HCT116 (cell line): ENCODE results near the gene CNN3. TPM values are rescaled to one million over a fixed set of nuclear protein-coding genes. Genes with fewer than 3 reads are reported as not detected.
A peak's percentile ranks its signal among the peaks of the same experiment; 100 is the strongest.

Source experiments
- ATAC-seq: fragments of 200-7000 bp; cut with Tn5 transposase; 2 replicates; pipeline ENCODE4 v1.9.1; 2020; ENCODE audit warnings: mild to moderate bottlenecking, moderate library complexity
- BruUV-seq: library from RNA; stranded (reverse); fragments of 400-500 nt; replicated peaks from 2 replicates; lab custom pipeline; 2021; lab: Mats Ljungman, UMichigan
- CTCF ChIA-PET: fragments of 300-600 bp; sonication (Branson Sonifier 250); formaldehyde crosslinking; loops from one replicate; lab custom pipeline; 2021; ENCODE audit warnings: antibody characterized with exemption; lab: Charles Lee
- POLR2A ChIA-PET: fragments of 300-600, 350-600 bp; sonication (Branson Sonifier 250); formaldehyde crosslinking; loops from one replicate; lab custom pipeline; 2021; ENCODE audit warnings: antibody characterized with exemption; lab: Charles Lee
- RAD21 ChIA-PET, 2 experiments: fragments of 300-600 bp; sonication (Branson Sonifier 250); formaldehyde crosslinking; loops; one replicate each; lab custom pipeline; 2023; ENCODE audit warnings: low total read pairs in 2 of 2; ENCODE audit not compliant: uncharacterized antibody in 2 of 2, unreplicated experiment in 2 of 2, low non-redundant PET in 1 of 2; lab: Charles Lee
- DNase-seq: peaks from one replicate; pipeline ENCODE4 v3.0.0-alpha.2; 2010; ENCODE audit warnings: low read depth, low spot score
- H2AFZ ChIP-seq: fragments of 200-600 bp; shearing (Covaris generic), sonication (generic); 2 replicates; pipeline ENCODE4 v1.6.1; 2017; ENCODE audit warnings: low read depth, mixed run types, mixed read lengths, antibody characterized with exemption, low read length; ENCODE audit not compliant: poor library complexity, severe bottlenecking
- H3K27ac ChIP-seq: 2 replicates; pipeline ENCODE4 v1.5.1; 2012; ENCODE audit warnings: low read depth, low read length
- H3K27me3 ChIP-seq: fragments of 200-600 bp; sonication (generic); 2 replicates; pipeline ENCODE4 v1.6.1; 2016; ENCODE audit warnings: mixed run types, low read length, mixed read lengths; ENCODE audit not compliant: insufficient read depth
- H3K36me3 ChIP-seq, 2 experiments: fragments of 200-500 bp in 1 of 2; fragments of 200-600 bp in 1 of 2; sonication (Bioruptor generic) in 1 of 2; sonication (generic) in 1 of 2; 2 replicates each; pipeline versions ENCODE4 v1.5.1 to v1.6.1; 2014 to 2016; ENCODE audit warnings: low read length in 2 of 2, inconsistent platforms in 1 of 2, mixed read lengths in 1 of 2, mixed run types in 1 of 2; ENCODE audit not compliant: insufficient read depth in 2 of 2, control insufficient read depth in 1 of 2
- H3K4me1 ChIP-seq, 2 experiments: fragments of 200-600 bp in 1 of 2; sonication (generic) in 1 of 2; 2 replicates each; pipeline versions ENCODE4 v1.5.1 to v1.6.1; 2012 to 2017; ENCODE audit warnings: low read length in 2 of 2, inconsistent platforms in 1 of 2, mild to moderate bottlenecking in 1 of 2, mixed read lengths in 1 of 2, mixed run types in 1 of 2, moderate library complexity in 1 of 2; ENCODE audit not compliant: insufficient read depth in 2 of 2, control insufficient read depth in 1 of 2
- H3K4me2 ChIP-seq: fragments of 200-600 bp; sonication (generic); 2 replicates; pipeline ENCODE4 v1.6.1; 2017; ENCODE audit warnings: mixed run types, low read length, mixed read lengths
- H3K4me3 ChIP-seq, 2 experiments: fragments of 200-600 bp in 1 of 2; sonication (generic) in 1 of 2; replicated peaks in 1 of 2; 2 replicates each; pipeline ENCODE4 v1.5.1; 2011 to 2016; ENCODE audit warnings: low read length in 2 of 2, control low read depth in 1 of 2, low read depth in 1 of 2, mild to moderate bottlenecking in 1 of 2, mixed read lengths in 1 of 2, mixed run types in 1 of 2
- H3K79me2 ChIP-seq: fragments of 200-600 bp; sonication (generic); 2 replicates; pipeline ENCODE4 v1.6.1; 2017; ENCODE audit warnings: mild to moderate bottlenecking, mixed run types, low read length, moderate library complexity, mixed read lengths; ENCODE audit not compliant: insufficient read depth
- H3K9ac ChIP-seq: fragments of 200-600 bp; sonication (generic); 2 replicates; pipeline ENCODE4 v1.6.1; 2016; ENCODE audit warnings: low read length, mixed read lengths
- H3K9me2 ChIP-seq: fragments of 200-600 bp; sonication (generic), shearing (Covaris generic); 2 replicates; pipeline ENCODE4 v1.6.1; 2017; ENCODE audit warnings: mixed run types, mild to moderate bottlenecking, moderate library complexity; ENCODE audit not compliant: insufficient read depth
- H3K9me3 ChIP-seq, 2 experiments: fragments of 200-500 bp in 1 of 2; fragments of 200-600 bp in 1 of 2; sonication (Bioruptor generic) in 1 of 2; sonication (generic) in 1 of 2; 2 replicates each; pipeline ENCODE4 v1.6.1; 2014 to 2017; ENCODE audit warnings: low read length in 2 of 2, mixed read lengths in 2 of 2, inconsistent platforms in 1 of 2, low read depth in 1 of 2, mild to moderate bottlenecking in 1 of 2, mixed run types in 1 of 2, moderate library complexity in 1 of 2; ENCODE audit not compliant: control insufficient read depth in 1 of 2, insufficient read depth in 1 of 2
- H4K20me1 ChIP-seq: fragments of 200-600 bp; sonication (generic), shearing (Covaris generic); 2 replicates; pipeline ENCODE4 v1.6.1; 2017; ENCODE audit warnings: mixed run types, mild to moderate bottlenecking, moderate library complexity; ENCODE audit not compliant: insufficient read depth
- ATF3 ChIP-seq: IDR thresholded peaks from 2 replicates; pipeline ENCODE4 v1.6.1; 2012
- CBX3 ChIP-seq: IDR thresholded peaks from 2 replicates; pipeline ENCODE4 v1.6.1; 2012; ENCODE audit warnings: low read depth
- CEBPB ChIP-seq: IDR thresholded peaks from 2 replicates; pipeline ENCODE4 v1.6.1; 2012; ENCODE audit warnings: low read depth
- EGR1 ChIP-seq: IDR thresholded peaks from 2 replicates; pipeline ENCODE4 v1.6.1; 2012; ENCODE audit warnings: low read depth
- ELF1 ChIP-seq: IDR thresholded peaks from 2 replicates; pipeline ENCODE4 v1.6.1; 2012; ENCODE audit warnings: low read depth, borderline replicate concordance
- EZH2 ChIP-seq: fragments of 200-600 bp; sonication (generic); IDR thresholded peaks from 2 replicates; pipeline ENCODE4 v1.6.1; 2017; ENCODE audit warnings: antibody characterized with exemption, mixed run types
- EZH2phosphoT487 ChIP-seq: fragments of 200-600 bp; IDR thresholded peaks from 2 replicates; pipeline ENCODE4 v1.6.1; 2018; ENCODE audit warnings: antibody characterized with exemption, borderline replicate concordance
- FOSL1 ChIP-seq: IDR thresholded peaks from 2 replicates; pipeline ENCODE4 v1.6.1; 2012; ENCODE audit warnings: low read depth
- MAX ChIP-seq: IDR thresholded peaks from 2 replicates; pipeline ENCODE4 v1.6.1; 2012
- POLR2A ChIP-seq: IDR thresholded peaks from 2 replicates; pipeline ENCODE4 v1.7.0; 2011; ENCODE audit warnings: borderline replicate concordance; ENCODE audit not compliant: insufficient read depth, insufficient read length; ENCODE audit errors: extremely low read depth
- POLR2AphosphoS5 ChIP-seq: IDR thresholded peaks from 2 replicates; pipeline ENCODE4 v1.6.1; 2011; ENCODE audit warnings: mild to moderate bottlenecking, low read depth, low read length, moderate library complexity
- REST ChIP-seq: IDR thresholded peaks from 2 replicates; pipeline ENCODE4 v1.6.1; 2012; ENCODE audit warnings: low read depth
- SIN3A ChIP-seq: IDR thresholded peaks from 2 replicates; pipeline ENCODE4 v1.6.1; 2012; ENCODE audit warnings: low read depth
- SP1 ChIP-seq: IDR thresholded peaks from 2 replicates; pipeline ENCODE4 v1.6.1; 2012; ENCODE audit warnings: low read depth
- YY1 ChIP-seq: IDR thresholded peaks from 2 replicates; pipeline ENCODE4 v1.6.1; 2011; ENCODE audit warnings: low read length, low read depth, moderate library complexity, mild to moderate bottlenecking; ENCODE audit not compliant: insufficient replicate concordance; ENCODE audit errors: extremely low read depth
- ZFX ChIP-seq: fragments of 450-650 bp; IDR thresholded peaks from 2 replicates; pipeline ENCODE4 v1.6.1; 2017
- ZNF274 ChIP-seq: fragments of 200-500 bp; sonication (Bioruptor generic); IDR thresholded peaks from 2 replicates; pipeline ENCODE4 v1.6.1; 2014; ENCODE audit warnings: mild to moderate bottlenecking, low read depth, low read length, inconsistent platforms
- intact Hi-C: fragments of 100-400 bp; cut with micrococcal nuclease; formaldehyde crosslinking; loops from 2 replicates; pipeline ENCODE4 v1.10.0; 2022
- total RNA-seq: library from RNA; stranded (reverse); gene quantifications from one replicate; pipeline ENCODE4 v1.2.1, GENCODE V29; 2021; ENCODE audit not compliant: unreplicated experiment
- TF ChIP-seq, protein P1 (sequence below): IDR thresholded peaks from 2 replicates; pipeline ENCODE4 v1.6.1; 2011; ENCODE audit warnings: mild to moderate bottlenecking, low read length, moderate library complexity; ENCODE audit not compliant: insufficient replicate concordance; ENCODE audit errors: extremely low read depth

Gene CNN3
- total RNA-seq, 1 experiment from 2014 or later = 109 TPM

GRCh38 chr1:94854458-94855306 is 72.2 kb downstream of the CNN3 start:
- CTCF ChIA-PET = interaction anchor here (0.6 to 7.0 kb wide), 38 partner anchors 8 to 379 kb away, joined by 3 to 190 read pairs (median 4); partner anchors contain the start of genes CNN3, RWDD3 and TLCD4
- peak; percentile 86 for DNase-seq
- POLR2A ChIA-PET = interaction anchor here (0.6 to 1.7 kb wide), 5 partner anchors 10 to 189 kb away, joined by 3 to 9 read pairs (median 4); no protein-coding TSS in a partner anchor
- H3K27ac ChIP-seq = peak overlapping the region; percentile 28; the same call in 1 of the 2 replicates
- intact Hi-C loops = loop anchor here (1.0 to 2.0 kb wide), 3 partner anchors 72 to 380 kb away; partner anchors contain the start of genes CNN3 and RWDD3
- peak; percentile 92 for ATAC-seq
- peak overlapping the region; percentile 42 to 57 for H3K4me3 ChIP-seq
- peaks cover 16 to 31% of the 10 kb centered on the region in 2 experiments for H3K4me1 ChIP-seq
- H3K9me3 ChIP-seq = no peaks in the 10 kb centered on the region
- H3K36me3 ChIP-seq = no peaks in the 10 kb centered on the region
- H3K4me2 ChIP-seq = peak overlapping the region; percentile 86
- H3K79me2 ChIP-seq = no peaks in the 10 kb centered on the region
- no peaks in the 10 kb centered on the region for H3K27me3 ChIP-seq
- no peaks in the 10 kb centered on the region for H4K20me1 ChIP-seq
- no peaks in the 10 kb centered on the region for H3K9me2 ChIP-seq
- H3K9ac ChIP-seq = peak overlapping the region; percentile 52
- no TSS peak for BruUV-seq
- RAD21 ChIA-PET = interaction anchor here (0.7 to 3.8 kb wide), 14 partner anchors 9 to 379 kb away, joined by 3 to 52 read pairs (median 6); partner anchors contain the start of genes RWDD3 (in 2 of the 2) and CNN3 (in 1 of the 2)
- H2AFZ ChIP-seq = peak overlapping the region; percentile 75
- peak; percentile 22 for TF ChIP-seq YY1
- TF ChIP-seq REST = no peak
- no peak for TF ChIP-seq ZFX
- TF ChIP-seq ELF1 = no peak
- peak; percentile 56 for TF ChIP-seq CBX3
- TF ChIP-seq SIN3A = peak; percentile 87
- no peak; the same call in 1 of the 2 replicates for TF ChIP-seq ATF3
- peak; percentile 46; the same call in 1 of the 2 replicates for TF ChIP-seq POLR2AphosphoS5
- TF ChIP-seq, protein P1, sequence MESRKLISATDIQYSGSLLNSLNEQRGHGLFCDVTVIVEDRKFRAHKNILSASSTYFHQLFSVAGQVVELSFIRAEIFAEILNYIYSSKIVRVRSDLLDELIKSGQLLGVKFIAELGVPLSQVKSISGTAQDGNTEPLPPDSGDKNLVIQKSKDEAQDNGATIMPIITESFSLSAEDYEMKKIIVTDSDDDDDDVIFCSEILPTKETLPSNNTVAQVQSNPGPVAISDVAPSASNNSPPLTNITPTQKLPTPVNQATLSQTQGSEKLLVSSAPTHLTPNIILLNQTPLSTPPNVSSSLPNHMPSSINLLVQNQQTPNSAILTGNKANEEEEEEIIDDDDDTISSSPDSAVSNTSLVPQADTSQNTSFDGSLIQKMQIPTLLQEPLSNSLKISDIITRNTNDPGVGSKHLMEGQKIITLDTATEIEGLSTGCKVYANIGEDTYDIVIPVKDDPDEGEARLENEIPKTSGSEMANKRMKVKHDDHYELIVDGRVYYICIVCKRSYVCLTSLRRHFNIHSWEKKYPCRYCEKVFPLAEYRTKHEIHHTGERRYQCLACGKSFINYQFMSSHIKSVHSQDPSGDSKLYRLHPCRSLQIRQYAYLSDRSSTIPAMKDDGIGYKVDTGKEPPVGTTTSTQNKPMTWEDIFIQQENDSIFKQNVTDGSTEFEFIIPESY = no peak
- TF ChIP-seq SP1 = peak; percentile 56
- TF ChIP-seq POLR2A = no peak
- TF ChIP-seq MAX = peak; percentile 29
- no peak for TF ChIP-seq EZH2phosphoT487
- no peak for TF ChIP-seq EGR1
- TF ChIP-seq ZNF274 = no peak
- TF ChIP-seq EZH2 = no peak
- TF ChIP-seq FOSL1 = peak; percentile 80
- TF ChIP-seq CEBPB = no peak; the same call in 1 of the 2 replicates
